HG02642 (cell line): ENCODE measurements around the gene TSGA10.
"Not testable (repeated sequence)": the region's sequence is repeated elsewhere in the genome, so short reads cannot be mapped to it uniquely, and the experiment has no call there.

Experiments used
- ATAC-seq: cut with Tn5 transposase; IDR thresholded peaks from one replicate; pipeline ENCODE4 v1.9.1; 2021; ENCODE audit warnings: mild to moderate bottlenecking; ENCODE audit not compliant: unreplicated experiment, poor library complexity

TSGA10 gene

GRCh38 chr2:99153921-99154604 is 679 bp downstream of the TSGA10 start:
- ATAC-seq, result no peak

GRCh38 chr2:99152199-99152895 is 2.4 kb downstream of the TSGA10 start:
- ATAC-seq, result no peak

- ATAC-seq, result no peak
These were observed 4.0 kb downstream of the TSGA10 start for GRCh38 chr2:99150706-99151105.

GRCh38 chr2:99141110-99142108 is 13.3 kb downstream of the TSGA10 start, which contains the start of gene C2orf15:
Gene C2orf15 (plus strand): TSS chr2:99141707. CDS start chr2:99150559, 8,852 bp downstream.
- peak; percentile 92 for ATAC-seq

- ATAC-seq, result peak; percentile 35
These were observed 14.0 kb downstream of the TSGA10 start for GRCh38 chr2:99140860-99141109.

- no peak for ATAC-seq
These were observed 14.5 kb downstream of the TSGA10 start for GRCh38 chr2:99140056-99140859.

GRCh38 chr2:99139003-99139402 is 15.7 kb downstream of the TSGA10 start:
- no peak for ATAC-seq

GRCh38 chr2:99135044-99135556 is 19.6 kb downstream of the TSGA10 start:
- not testable (repeated sequence) for ATAC-seq

GRCh38 chr2:99127981-99128380 is 26.8 kb downstream of the TSGA10 start:
- no peak for ATAC-seq

- ATAC-seq, result no peak
These were observed 42.1 kb downstream of the TSGA10 start for GRCh38 chr2:99112617-99113016.

GRCh38 chr2:99111945-99112344 is 42.8 kb downstream of the TSGA10 start:
- no peak for ATAC-seq

- ATAC-seq, result no peak
These were observed 43.5 kb downstream of the TSGA10 start for GRCh38 chr2:99111236-99111635.

GRCh38 chr2:99106913-99107312 is 47.8 kb downstream of the TSGA10 start:
- no peak for ATAC-seq

- no peak for ATAC-seq
These were observed 50.7 kb downstream of the TSGA10 start for GRCh38 chr2:99104006-99104405.

GRCh38 chr2:99101697-99102096 is 53.0 kb downstream of the TSGA10 start:
- ATAC-seq, result no peak

- ATAC-seq, result no peak
These were observed 58.0 kb downstream of the TSGA10 start for GRCh38 chr2:99096728-99097127.

- ATAC-seq, result no peak
These were observed 66.7 kb downstream of the TSGA10 start for GRCh38 chr2:99088017-99088416.

GRCh38 chr2:99086385-99086784 is 68.4 kb downstream of the TSGA10 start:
- no peak for ATAC-seq

- ATAC-seq, result no peak
These were observed 69.3 kb downstream of the TSGA10 start for GRCh38 chr2:99085421-99085820.

- ATAC-seq, result no peak
These were observed 70.5 kb downstream of the TSGA10 start for GRCh38 chr2:99084256-99084655.
